ENCODE measurements around the gene ATP2C2.

DNA sequence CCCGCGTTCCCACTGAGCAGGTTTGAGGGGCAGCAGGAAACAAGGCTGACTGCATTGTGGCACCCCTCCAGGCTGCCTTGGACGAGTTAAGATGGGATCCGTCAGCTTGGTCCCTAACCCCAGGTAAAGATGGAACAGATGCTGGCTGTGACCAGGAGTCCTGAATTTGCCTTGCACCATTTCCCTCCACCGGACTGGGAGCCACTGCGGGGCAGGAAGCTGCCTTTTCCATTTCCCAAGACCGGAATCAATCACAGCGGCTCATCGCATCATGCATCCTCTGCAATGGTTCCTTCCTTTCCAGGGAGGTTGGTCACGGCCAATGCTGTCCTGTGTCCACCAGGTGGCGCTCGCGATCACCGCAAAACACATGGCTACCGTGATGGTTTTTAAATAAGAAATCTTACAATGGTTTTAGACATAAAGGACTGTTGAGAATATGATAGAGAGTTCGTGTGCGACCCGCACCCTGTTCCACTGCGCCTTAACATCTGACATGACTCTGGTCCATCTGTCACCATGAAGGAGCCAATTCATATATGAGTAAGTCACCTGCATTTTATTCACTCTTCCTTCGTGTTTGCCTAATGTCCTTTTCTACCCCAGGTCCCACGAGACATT is 143.0 kb downstream of the ATP2C2 start:
- TF ChIP-seq, protein P1, sequence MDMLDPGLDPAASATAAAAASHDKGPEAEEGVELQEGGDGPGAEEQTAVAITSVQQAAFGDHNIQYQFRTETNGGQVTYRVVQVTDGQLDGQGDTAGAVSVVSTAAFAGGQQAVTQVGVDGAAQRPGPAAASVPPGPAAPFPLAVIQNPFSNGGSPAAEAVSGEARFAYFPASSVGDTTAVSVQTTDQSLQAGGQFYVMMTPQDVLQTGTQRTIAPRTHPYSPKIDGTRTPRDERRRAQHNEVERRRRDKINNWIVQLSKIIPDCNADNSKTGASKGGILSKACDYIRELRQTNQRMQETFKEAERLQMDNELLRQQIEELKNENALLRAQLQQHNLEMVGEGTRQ (CRISPR knock-in tag; IDR thresholded peaks at IDR 0.05) = no peak
- TF ChIP-seq, protein P2, sequence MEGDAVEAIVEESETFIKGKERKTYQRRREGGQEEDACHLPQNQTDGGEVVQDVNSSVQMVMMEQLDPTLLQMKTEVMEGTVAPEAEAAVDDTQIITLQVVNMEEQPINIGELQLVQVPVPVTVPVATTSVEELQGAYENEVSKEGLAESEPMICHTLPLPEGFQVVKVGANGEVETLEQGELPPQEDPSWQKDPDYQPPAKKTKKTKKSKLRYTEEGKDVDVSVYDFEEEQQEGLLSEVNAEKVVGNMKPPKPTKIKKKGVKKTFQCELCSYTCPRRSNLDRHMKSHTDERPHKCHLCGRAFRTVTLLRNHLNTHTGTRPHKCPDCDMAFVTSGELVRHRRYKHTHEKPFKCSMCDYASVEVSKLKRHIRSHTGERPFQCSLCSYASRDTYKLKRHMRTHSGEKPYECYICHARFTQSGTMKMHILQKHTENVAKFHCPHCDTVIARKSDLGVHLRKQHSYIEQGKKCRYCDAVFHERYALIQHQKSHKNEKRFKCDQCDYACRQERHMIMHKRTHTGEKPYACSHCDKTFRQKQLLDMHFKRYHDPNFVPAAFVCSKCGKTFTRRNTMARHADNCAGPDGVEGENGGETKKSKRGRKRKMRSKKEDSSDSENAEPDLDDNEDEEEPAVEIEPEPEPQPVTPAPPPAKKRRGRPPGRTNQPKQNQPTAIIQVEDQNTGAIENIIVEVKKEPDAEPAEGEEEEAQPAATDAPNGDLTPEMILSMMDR (IDR thresholded peaks at IDR 0.05) = peak; percentile 91
- TF ChIP-seq TEAD4 (CRISPR knock-in tag; IDR thresholded peaks at IDR 0.05) (no peak), IRF2 (CRISPR knock-in tag; IDR thresholded peaks at IDR 0.05; ENCODE audit: borderline replicate concordance, low read depth) (no peak), OVOL2 (CRISPR knock-in tag; IDR thresholded peaks at IDR 0.05; ENCODE audit: borderline replicate concordance) (no peak), MYBL2 (CRISPR knock-in tag; IDR thresholded peaks at IDR 0.05) (no peak), ATF3 (CRISPR knock-in tag; conservative IDR thresholded peaks at IDR 0.05) (no peak), SP1 (CRISPR knock-in tag; conservative IDR thresholded peaks at IDR 0.05) (no peak), ZBTB43 (CRISPR knock-in tag; IDR thresholded peaks at IDR 0.05) (no peak), ZNF671 (CRISPR knock-in tag; IDR thresholded peaks at IDR 0.05) (no peak), GTF2I (CRISPR knock-in tag; conservative IDR thresholded peaks at IDR 0.05) (no peak), SMAD3 (CRISPR knock-in tag; IDR thresholded peaks at IDR 0.05; ENCODE audit: borderline replicate concordance) (no peak)
- TF ChIP-seq, protein P3, sequence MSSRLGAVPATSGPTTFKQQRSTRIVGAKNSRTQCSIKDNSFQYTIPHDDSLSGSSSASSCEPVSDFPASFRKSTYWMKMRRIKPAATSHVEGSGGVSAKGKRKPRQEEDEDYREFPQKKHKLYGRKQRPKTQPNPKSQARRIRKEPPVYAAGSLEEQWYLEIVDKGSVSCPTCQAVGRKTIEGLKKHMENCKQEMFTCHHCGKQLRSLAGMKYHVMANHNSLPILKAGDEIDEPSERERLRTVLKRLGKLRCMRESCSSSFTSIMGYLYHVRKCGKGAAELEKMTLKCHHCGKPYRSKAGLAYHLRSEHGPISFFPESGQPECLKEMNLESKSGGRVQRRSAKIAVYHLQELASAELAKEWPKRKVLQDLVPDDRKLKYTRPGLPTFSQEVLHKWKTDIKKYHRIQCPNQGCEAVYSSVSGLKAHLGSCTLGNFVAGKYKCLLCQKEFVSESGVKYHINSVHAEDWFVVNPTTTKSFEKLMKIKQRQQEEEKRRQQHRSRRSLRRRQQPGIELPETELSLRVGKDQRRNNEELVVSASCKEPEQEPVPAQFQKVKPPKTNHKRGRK (CRISPR knock-in tag; IDR thresholded peaks at IDR 0.05; ENCODE audit: borderline replicate concordance) = no peak

Data from WTC11 (cell line).